ENCODE measurements around the gene PHYKPL.

Gene PHYKPL

DNA sequence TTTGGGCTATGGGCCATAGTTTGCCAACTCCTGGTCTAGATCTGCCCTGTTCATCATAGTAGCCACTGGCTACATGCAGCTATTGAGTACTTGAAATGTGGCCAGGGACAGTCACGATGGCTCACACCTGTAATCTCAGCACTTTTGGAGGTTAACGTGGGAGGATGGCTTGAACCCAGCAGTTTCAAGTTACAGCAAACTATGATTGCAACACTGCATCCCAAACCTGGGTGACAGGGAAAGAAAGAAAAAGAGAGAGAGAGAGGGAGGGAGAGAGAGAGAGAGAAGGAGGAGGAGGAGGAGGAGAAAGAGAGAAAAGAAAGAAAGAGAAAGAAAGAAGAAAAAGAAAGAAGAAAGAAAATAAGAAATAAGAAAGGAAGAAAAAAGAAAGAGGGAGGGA is 40.4 kb downstream of the PHYKPL start:
- TF ChIP-seq GATA3 (IDR thresholded peaks at IDR 0.05; ENCODE audit: low read depth, low read length) (no peak), GATA2 (IDR thresholded peaks at IDR 0.05; ENCODE audit: low read depth, low read length) (no peak)

DNA sequence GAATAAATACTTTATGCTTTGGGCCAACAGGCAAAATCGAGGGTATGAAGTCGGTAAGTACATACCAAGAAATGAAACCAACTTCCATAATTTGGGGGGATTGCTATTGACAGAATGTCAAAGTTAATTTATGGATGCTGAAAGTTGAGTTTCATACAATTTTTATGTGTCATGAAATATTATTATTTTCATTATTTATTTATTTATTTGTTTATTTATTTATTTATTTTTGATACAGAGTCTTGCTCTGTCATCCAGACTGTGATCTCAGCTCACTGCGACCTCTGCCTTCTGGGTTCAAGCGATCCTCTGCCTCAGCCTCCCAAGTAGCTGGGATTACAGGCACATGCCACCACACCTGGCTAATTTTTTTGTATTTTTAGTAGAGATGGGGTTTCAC is 40.9 kb downstream of the PHYKPL start:
- no peak for TF ChIP-seq GATA3 (IDR thresholded peaks at IDR 0.05; ENCODE audit: low read depth, low read length)
- TF ChIP-seq GATA2 (IDR thresholded peaks at IDR 0.05; ENCODE audit: low read depth, low read length): no peak

DNA sequence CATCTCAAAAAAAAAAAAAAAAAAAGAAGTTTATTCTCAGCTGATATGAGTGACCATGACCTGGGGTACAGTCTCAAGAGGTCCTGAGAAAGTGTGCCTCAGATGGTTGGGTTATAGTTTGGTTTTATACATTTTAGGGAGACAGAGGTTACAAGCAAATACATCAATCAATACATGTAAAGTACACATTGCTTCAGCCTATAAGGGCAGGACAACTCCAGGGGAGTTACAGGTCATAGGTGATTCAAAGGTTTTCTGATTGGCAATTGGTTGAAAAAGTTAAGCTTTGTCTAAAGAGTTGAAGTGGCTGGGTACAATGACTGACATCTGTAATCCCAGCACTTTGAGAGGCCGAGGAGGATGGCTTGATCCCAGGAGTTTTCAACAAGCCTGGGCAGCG is 43.2 kb downstream of the PHYKPL start:
- TF ChIP-seq GATA2 (IDR thresholded peaks at IDR 0.05; ENCODE audit: low read depth, low read length) (no peak), GATA3 (IDR thresholded peaks at IDR 0.05; ENCODE audit: low read depth, low read length) (no peak)

DNA sequence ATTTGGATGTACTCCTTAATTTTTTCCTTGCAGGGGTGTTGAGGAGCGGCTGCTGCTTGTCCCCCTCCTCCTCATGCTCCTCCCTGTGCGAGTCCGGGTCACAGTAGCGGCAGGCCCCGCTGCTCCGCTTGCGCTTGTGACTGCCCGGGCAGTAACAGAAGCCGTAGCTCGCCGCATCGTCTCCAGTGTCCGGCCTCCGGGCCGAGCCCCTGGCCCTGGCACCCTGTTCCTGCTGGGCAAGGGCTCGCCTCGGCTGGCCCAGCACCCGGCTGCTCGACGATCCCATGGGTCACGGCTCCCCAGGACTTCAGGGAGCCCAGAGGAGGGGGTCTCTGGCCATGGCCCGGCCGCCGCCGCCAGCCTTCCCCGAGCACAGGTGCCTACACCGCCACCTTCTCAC is 45.6 kb downstream of the PHYKPL start, which contains the start of gene GMCL2:
Gene GMCL2, minus strand, starts transcription at position 358 of the 400 bp plus-strand sequence. Its CDS starts 72 bp downstream, at position 286.
- TF ChIP-seq GATA2 (IDR thresholded peaks at IDR 0.05; ENCODE audit: low read depth, low read length) (no peak), GATA3 (IDR thresholded peaks at IDR 0.05; ENCODE audit: low read depth, low read length) (no peak)

DNA sequence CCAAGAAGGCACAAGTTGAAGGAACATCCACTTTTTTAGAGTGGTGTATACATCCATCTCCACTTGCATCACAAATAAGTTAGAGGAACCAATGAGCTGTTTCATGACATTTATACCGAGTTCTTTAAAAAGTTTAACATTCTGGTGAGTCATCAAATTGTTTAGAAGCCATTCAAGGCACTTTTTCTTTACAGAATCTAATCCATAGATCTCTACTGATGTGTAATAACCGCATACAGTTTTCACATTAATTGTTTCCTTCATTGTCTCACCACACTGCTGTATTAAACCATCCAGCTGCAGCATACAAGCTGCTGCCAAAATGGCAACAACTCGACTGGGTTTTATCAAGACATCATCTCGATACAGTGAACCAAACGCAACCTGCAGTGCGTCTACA is 46.2 kb downstream of the PHYKPL start:
- TF ChIP-seq GATA3 (IDR thresholded peaks at IDR 0.05; ENCODE audit: low read depth, low read length) (no peak), GATA2 (IDR thresholded peaks at IDR 0.05; ENCODE audit: low read depth, low read length) (peak; percentile 34; the same call in 1 of the 2 replicates)

DNA sequence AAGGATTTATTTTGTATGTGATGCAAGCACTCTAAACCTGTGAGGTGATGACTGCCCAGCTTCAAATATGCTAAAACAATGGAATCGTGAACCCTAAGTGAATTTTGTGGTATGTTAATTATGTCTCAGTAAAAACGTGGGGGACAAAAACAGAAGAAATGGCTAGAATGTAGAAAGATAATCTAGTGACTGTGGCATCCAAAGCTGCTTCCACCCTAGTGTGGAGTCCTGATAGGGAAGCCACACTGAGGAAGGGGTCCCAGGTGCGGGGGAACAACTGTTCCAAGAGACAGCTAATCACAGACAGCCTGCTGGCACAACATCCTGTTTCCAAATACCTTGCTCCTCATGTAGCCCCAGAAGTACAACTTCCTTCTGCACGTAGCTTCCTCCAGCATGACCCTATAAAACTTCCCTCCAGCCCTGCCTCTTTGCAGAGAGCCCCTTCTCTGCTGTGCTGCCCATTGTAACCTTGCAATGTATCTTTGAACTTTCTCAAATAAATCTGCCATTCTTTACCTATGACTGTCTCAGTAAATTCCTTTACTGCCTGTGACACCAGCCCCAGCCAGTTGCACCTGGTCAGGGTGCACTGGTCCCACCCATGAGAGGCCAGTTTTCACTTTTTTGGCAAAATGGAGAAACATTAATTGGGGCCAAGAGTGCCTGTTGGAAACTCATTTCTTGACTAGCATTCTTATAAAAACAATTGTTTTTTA is 50.3 kb downstream of the PHYKPL start:
- TF ChIP-seq GATA3 (IDR thresholded peaks at IDR 0.05; ENCODE audit: low read depth, low read length) (no peak), GATA2 (IDR thresholded peaks at IDR 0.05; ENCODE audit: low read depth, low read length) (no peak)

DNA sequence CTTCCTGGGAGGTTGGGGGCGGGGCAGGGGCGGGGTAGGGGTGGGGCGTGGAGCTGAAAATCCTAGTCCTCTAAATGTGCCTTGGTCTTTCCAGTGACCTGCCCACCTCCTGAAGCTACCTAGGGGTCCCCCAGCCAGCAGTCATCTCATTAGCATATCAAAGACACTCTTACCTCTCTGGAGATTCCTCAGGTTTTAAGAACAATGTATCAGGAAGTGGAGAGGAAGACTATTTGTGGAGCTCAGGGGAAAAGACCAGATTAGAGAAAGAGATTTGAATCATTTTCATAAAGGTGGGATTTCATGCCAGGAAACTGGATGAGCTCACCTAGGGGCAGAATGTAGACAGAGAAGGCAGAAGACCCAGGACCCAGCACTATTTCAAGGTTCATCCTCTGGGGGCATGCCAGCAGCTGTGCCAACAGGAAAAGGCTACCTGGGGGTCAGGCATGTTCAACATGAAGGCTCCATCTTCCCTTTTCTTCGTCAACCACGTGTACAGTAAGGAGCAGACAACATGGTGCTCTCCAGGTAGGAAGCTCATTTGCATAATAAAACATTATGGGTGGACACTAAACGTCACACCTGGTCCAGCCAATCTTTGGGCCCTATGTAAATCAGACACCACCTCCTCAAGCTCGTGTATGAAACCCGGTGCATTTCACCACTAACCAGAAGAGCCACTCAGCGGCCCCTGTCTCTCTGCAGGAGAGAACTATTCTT is 52.3 kb downstream of the PHYKPL start:
- TF ChIP-seq GATA2 (IDR thresholded peaks at IDR 0.05; ENCODE audit: low read depth, low read length): no peak
- no peak for TF ChIP-seq GATA3 (IDR thresholded peaks at IDR 0.05; ENCODE audit: low read depth, low read length)

DNA sequence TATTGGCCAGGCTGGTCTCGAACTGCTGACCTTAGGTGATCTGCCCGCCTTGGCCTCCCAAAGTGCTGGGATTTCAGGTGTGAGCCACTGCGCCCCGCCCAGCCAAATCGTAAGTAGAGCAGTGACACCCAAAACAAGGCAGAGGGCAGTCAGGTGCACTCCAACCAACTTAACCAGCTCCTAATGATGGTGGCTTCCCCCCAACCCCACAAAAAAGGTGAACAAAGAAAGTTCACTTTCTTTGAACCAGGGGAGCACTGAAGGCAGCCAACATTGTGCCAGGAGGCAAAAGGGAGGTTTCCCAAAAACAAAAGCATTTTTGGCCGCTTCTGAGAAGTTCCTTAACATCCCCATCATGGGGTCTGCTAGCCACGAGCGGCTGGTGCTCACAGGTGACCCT is 55.0 kb downstream of the PHYKPL start:
- no peak for TF ChIP-seq GATA3 (IDR thresholded peaks at IDR 0.05; ENCODE audit: low read depth, low read length)
- TF ChIP-seq GATA2 (IDR thresholded peaks at IDR 0.05; ENCODE audit: low read depth, low read length): no peak

DNA sequence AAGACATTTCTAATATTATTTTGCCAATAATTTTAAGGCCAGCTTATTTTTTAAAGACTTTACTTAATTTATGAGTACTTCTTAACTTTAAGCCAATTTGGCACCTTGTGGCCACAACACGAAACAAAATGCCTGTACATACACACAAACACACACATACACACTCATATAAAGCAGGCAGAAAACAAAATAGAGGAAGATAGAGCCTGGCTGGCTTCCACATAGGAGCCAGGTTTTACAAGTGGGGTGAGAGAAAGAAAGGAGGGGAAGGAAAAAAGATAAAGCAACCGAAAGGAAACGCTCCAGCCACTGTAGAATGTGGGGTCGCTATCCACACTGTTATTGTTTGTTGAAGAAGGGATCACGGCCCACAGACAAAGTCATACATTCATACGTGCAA is 55.8 kb downstream of the PHYKPL start:
- no peak for TF ChIP-seq GATA2 (IDR thresholded peaks at IDR 0.05; ENCODE audit: low read depth, low read length)
- no peak for TF ChIP-seq GATA3 (IDR thresholded peaks at IDR 0.05; ENCODE audit: low read depth, low read length)

DNA sequence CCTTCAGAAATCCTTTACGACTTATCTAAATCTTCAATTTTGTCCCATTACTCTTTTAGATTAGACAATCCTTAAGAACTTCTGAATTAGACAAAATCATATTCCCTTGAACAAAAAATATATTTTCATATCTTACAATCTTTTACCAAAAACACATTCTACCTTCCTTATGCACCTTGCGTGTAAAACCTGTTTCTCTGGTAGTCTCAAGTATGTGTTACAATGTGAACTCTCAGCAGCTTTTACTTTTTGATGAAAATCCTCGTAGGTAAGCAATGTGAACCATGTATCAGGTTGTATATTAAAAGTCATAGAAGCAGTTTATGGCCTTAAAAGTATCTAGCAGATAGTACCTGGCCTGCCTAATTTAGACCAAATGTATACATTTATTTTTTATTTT is 58.1 kb downstream of the PHYKPL start:
- TF ChIP-seq GATA3 (IDR thresholded peaks at IDR 0.05; ENCODE audit: low read depth, low read length) (no peak), GATA2 (IDR thresholded peaks at IDR 0.05; ENCODE audit: low read depth, low read length) (no peak)

DNA sequence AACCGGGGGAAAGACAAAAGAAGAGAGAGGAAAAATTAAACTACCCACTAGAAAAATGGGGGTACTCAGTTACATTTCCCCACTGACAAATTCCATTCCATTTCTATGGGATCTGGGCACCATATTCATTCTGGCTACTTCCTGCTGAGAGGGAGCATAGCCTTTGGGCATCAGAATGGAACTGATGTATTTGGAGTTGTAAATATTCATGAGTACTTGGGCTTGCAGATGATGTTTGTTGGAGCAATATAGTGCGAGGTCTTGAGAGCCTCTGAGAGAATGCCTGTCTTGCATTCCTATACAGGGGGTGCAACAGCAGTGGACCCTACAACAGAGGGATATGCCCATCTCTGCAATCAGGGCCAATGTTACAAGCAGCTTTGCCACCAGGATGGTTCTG is 62.1 kb downstream of the PHYKPL start:
- TF ChIP-seq GATA2 (IDR thresholded peaks at IDR 0.05; ENCODE audit: low read depth, low read length) (no peak), GATA3 (IDR thresholded peaks at IDR 0.05; ENCODE audit: low read depth, low read length) (no peak)

DNA sequence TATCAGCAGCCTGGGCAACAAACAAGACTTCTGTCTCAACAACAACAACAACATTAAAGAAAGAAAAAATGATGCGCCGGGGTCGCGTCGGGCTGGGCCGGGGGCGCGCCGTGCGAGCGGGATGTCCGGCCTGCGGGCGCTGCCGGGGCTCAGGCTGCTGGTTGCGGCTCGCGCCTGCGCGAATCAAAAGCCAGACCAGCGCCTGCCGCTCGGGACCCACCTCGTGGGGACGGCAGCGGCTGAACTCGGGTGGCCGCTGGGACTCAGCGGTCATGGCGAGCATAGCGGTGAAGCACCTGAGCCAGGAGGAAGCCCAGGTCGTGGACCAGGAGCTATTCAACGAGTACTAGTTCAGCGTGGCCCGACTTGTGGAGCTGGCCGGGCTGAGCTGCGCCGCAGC is 67.0 kb downstream of the PHYKPL start:
- TF ChIP-seq GATA3 (IDR thresholded peaks at IDR 0.05; ENCODE audit: low read depth, low read length): no peak

DNA sequence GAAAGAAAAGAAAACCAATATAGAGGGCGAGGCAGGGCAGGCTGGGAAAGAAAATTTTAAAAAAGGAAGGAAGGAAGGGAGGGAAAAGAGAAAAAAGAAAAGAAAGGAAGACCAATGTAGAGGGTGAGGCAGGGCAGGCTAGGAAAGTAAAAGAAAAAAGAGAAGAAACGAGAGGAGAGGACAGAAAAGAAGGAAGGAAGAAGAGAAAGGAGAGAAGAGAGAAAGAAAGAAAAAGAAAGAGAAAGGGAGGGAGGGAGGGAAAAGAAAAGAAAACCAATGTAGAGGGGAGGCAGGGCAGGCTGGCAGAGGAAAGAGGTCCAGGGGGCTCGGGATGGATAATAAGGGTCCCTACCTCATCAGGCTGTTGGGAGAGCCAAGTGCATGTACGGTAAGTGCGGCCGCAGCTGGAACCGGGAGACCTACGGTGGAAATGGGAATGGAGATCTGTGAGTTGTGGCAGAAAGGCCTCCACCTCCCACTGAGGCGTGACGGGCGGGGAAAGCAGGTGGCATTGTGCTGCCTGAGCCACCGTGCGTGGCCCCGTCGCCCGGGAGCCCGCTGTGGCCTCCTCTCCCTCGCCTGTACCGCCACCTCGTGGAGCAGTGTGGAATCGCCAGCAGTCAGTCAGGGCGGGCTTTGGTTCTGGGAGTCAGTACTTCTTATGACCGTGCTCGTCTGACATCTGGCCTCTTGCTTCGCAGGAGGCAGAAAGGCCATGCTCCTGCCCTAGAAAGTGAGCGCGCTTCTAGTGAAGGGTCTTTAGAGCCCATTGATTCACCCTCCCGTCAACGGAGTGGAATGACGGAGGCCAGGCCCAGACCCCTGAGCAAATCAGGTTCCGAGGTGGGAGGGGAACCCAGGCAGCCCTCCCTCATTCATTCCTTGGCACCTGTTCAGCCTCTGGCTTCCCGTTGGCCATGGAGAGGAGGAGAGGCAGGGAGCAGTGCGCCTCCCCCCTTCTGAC is 68.5 kb downstream of the PHYKPL start:
- TF ChIP-seq GATA2 (IDR thresholded peaks at IDR 0.05; ENCODE audit: low read depth, low read length): no peak
- TF ChIP-seq GATA3 (IDR thresholded peaks at IDR 0.05; ENCODE audit: low read depth, low read length): no peak

DNA sequence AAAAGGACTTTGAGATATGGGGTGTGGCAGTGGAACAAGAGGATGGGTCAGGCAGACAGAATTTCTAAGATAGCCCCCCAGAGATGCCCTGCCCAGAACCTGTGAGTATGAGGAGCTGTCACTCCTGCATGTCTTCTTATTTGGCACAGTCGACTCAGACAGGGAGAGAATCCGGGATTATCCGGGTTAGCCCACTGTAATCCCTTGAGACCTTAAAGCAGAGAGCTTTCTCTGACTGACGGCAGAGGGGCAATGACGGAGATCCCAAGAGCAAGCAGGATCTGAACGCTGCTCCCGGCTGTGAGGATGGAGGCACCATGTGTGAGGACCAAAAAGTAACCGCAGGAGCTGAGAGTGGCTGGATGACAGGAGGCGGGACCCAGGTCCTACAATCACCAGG is 70.1 kb downstream of the PHYKPL start:
- TF ChIP-seq GATA2 (IDR thresholded peaks at IDR 0.05; ENCODE audit: low read depth, low read length) (no peak), GATA3 (IDR thresholded peaks at IDR 0.05; ENCODE audit: low read depth, low read length) (no peak)

All from SH-SY5Y (cell line).